Peyer's patch (tissue), 4 donors: ENCODE results near the gene CCN6. TPM values are rescaled to one million over a fixed set of nuclear protein-coding genes. Genes with fewer than 3 reads are reported as not detected.
A peak's percentile ranks its signal among the peaks of the same experiment; 100 is the strongest.

ENCODE experiments used
- DNase-seq, 3 donors: peaks; one replicate each; pipeline ENCODE4 v3.0.0-alpha.2; 2017 to 2019
- H3K27ac ChIP-seq, 4 donors: fragments of 200-600 bp; sonication (generic); one replicate each; pipeline ENCODE4 v1.5.1; 2016 to 2019
- H3K27me3 ChIP-seq, 2 donors: fragments of 200-600 bp; sonication (generic); one replicate each; pipeline ENCODE4 v1.5.1; 2019
- H3K36me3 ChIP-seq, 3 donors: fragments of 200-600 bp; sonication (generic); one replicate each; pipeline ENCODE4 v1.5.1; 2016 to 2019
- H3K4me1 ChIP-seq, 4 donors: fragments of 200-600 bp; sonication (generic); one replicate each; pipeline ENCODE4 v1.5.1; 2016 to 2019
- H3K4me3 ChIP-seq, 4 donors: fragments of 200-600 bp; sonication (generic); 1 replicate in 3 of 4; 2 replicates in 1 of 4; pipeline ENCODE4 v1.5.1; 2016 to 2019; ENCODE audit warnings: mild to moderate bottlenecking in 1 of 4
- H3K9me3 ChIP-seq, 4 donors: fragments of 200-600 bp; sonication (generic); one replicate each; pipeline ENCODE4 v1.5.1; 2016 to 2019; ENCODE audit warnings: mild to moderate bottlenecking in 1 of 4
- POLR2A ChIP-seq, 2 donors: fragments of 450-650 bp; IDR thresholded peaks; one replicate each; pipeline ENCODE4 v1.5.1; 2017; ENCODE audit warnings: antibody characterized with exemption in 2 of 2, mild to moderate bottlenecking in 2 of 2, moderate library complexity in 2 of 2
- total RNA-seq, 4 donors: library from RNA; depleted of rRNA; stranded (reverse); fragments of >200 nt; gene quantifications; one replicate each; pipeline ENCODE4 v1.1.0, GENCODE V29; 2016
- TF ChIP-seq, protein P1 (sequence below), 6 experiments: fragments of 450-650 bp in 4 of 6; fragments of 200-600 bp in 2 of 6; sonication (generic) in 1 of 6; IDR thresholded peaks; one replicate each; pipeline ENCODE4 v1.5.1; 2017 to 2019; ENCODE audit warnings: antibody characterized with exemption in 6 of 6, mild to moderate bottlenecking in 3 of 6, moderate library complexity in 1 of 6

CCN6 gene
- total RNA-seq, 4 donors from 2014 or later, result not detected

DNA sequence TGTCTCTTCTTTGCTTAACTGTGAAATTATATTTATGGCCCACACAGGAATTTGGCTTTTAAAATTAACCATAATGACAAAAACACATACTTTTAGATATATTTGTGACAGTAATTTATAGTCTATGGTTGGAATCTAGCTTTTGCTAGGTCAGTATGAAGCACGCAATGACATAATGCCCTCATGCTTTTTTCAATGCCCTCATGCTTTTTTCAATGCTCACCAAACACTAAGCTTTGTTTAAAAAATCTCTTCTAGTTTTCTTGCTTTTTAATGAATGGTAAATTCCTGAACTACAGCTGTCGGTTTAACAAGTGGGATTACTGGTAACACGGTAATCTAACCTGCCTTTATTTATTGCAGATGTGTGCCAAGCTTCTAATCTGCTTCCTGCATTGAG lies 12.7 kb downstream of the CCN6 start:
- no peaks in the 10 kb centered on the region for H3K9me3 ChIP-seq
- DNase-seq, result no peak
- TF ChIP-seq POLR2A (IDR thresholded peaks at IDR 0.05), result no peak
- TF ChIP-seq, protein P1, sequence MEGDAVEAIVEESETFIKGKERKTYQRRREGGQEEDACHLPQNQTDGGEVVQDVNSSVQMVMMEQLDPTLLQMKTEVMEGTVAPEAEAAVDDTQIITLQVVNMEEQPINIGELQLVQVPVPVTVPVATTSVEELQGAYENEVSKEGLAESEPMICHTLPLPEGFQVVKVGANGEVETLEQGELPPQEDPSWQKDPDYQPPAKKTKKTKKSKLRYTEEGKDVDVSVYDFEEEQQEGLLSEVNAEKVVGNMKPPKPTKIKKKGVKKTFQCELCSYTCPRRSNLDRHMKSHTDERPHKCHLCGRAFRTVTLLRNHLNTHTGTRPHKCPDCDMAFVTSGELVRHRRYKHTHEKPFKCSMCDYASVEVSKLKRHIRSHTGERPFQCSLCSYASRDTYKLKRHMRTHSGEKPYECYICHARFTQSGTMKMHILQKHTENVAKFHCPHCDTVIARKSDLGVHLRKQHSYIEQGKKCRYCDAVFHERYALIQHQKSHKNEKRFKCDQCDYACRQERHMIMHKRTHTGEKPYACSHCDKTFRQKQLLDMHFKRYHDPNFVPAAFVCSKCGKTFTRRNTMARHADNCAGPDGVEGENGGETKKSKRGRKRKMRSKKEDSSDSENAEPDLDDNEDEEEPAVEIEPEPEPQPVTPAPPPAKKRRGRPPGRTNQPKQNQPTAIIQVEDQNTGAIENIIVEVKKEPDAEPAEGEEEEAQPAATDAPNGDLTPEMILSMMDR (IDR thresholded peaks at IDR 0.05), result no peak
- no peaks in the 10 kb centered on the region for H3K4me1 ChIP-seq
- no peak overlapping the region for H3K4me3 ChIP-seq
- peaks cover 0 to 12% (median 0%) of the 10 kb centered on the region in 3 donors for H3K36me3 ChIP-seq
- no peak overlapping the region for H3K27ac ChIP-seq
- H3K27me3 ChIP-seq, result no peaks in the 10 kb centered on the region

DNA sequence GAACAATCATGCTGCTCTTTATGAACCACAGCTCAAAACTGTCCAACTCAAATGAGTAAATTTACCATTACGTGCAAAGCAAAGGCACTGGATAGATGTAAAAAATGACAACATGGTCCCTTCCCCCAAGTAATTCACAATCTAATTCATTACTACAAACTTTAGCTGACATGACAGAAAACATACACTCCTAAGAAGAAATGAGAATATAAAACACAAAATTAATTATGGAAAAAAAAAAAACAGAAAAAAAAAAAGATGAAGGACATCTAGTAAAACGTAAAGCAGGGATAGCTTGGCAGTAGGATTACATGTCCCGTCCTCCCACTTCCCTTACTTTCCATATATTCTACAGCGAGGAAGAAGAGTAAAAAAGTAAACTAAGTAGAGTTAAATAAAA lies 27.7 kb downstream of the CCN6 start:
- Histone ChIP-seq H3K36me3 (peaks cover 0 to 39% (median 0%) of the 10 kb centered on the region in 3 donors), H3K4me3 (no peak overlapping the region), H3K27me3 (no peaks in the 10 kb centered on the region), H3K4me1 (peaks cover 0 to 5% (median 0%) of the 10 kb centered on the region in 4 donors), H3K9me3 (no peaks in the 10 kb centered on the region), H3K27ac (no peak overlapping the region)
- no peak for TF ChIP-seq POLR2A (IDR thresholded peaks at IDR 0.05)
- DNase-seq, result no peak

- peaks cover 0 to 5% (median 0%) of the 10 kb centered on the region in 4 donors for H3K4me1 ChIP-seq
- DNase-seq, result no peak
- H3K27ac ChIP-seq, result no peak overlapping the region
- H3K27me3 ChIP-seq, result no peaks in the 10 kb centered on the region
- no peak overlapping the region for H3K4me3 ChIP-seq
- H3K36me3 ChIP-seq, result peaks cover 0 to 14% (median 0%) of the 10 kb centered on the region in 3 donors
- TF ChIP-seq, protein P1 (IDR thresholded peaks at IDR 0.05), result no peak
- TF ChIP-seq POLR2A (IDR thresholded peaks at IDR 0.05), result no peak
- H3K9me3 ChIP-seq, result no peaks in the 10 kb centered on the region
Observed at GRCh38 chr6:112085286-112086065, 31.6 kb downstream of the CCN6 start.

GRCh38 chr6:112086744-112087135 lies 32.8 kb downstream of the CCN6 start:
- H3K36me3 ChIP-seq, result peaks cover 0 to 8% (median 0%) of the 10 kb centered on the region in 3 donors
- no peak for DNase-seq
- TF ChIP-seq, protein P1 (IDR thresholded peaks at IDR 0.05), result peak in 3 of 6 experiments; percentile 3 to 22 (median 18)
- TF ChIP-seq POLR2A (IDR thresholded peaks at IDR 0.05), result no peak
- H3K27me3 ChIP-seq, result no peaks in the 10 kb centered on the region
- no peaks in the 10 kb centered on the region for H3K9me3 ChIP-seq
- peak overlapping the region; percentile 60 to 73 (median 66) for H3K4me3 ChIP-seq
- peaks cover 0 to 5% (median 0%) of the 10 kb centered on the region in 4 donors for H3K4me1 ChIP-seq
- H3K27ac ChIP-seq, result peak overlapping the region; percentile 74 to 81 (median 76)

- no peaks in the 10 kb centered on the region for H3K9me3 ChIP-seq
Observed at GRCh38 chr6:112087136-112087911, 33.4 kb downstream of the CCN6 start, which contains the start of the genes FAM229B and TUBE1. TSS of gene FAM229B (plus strand) at chr6:112087591. CDS start at chr6:112099284, 11,693 bp downstream. TSS of gene TUBE1 (minus strand) at chr6:112087482. CDS start at chr6:112087434, 48 bp downstream.

More at GRCh38 chr6:112087136-112087911, 33.4 kb downstream of the CCN6 start, which contains the start of the genes FAM229B and TUBE1:
- Histone ChIP-seq H3K36me3 (peaks cover 0 to 8% (median 0%) of the 10 kb centered on the region in 3 donors), H3K27me3 (no peaks in the 10 kb centered on the region), H3K27ac (peak within 1 kb of the TSS; percentile 74 to 81 (median 76)), H3K4me3 (peak within 1 kb of the TSS; percentile 60 to 73 (median 66)), H3K4me1 (peaks cover 0 to 5% (median 0%) of the 10 kb centered on the region in 4 donors)
- peak; percentile 89 to 97 (median 91) for DNase-seq
- peak; percentile 53 to 62 for TF ChIP-seq POLR2A (IDR thresholded peaks at IDR 0.05)
- TF ChIP-seq, protein P1 (IDR thresholded peaks at IDR 0.05), result peak in 2 of 6 experiments; percentile 16 to 24
